Endometrial microvascular endothelial cells (primary cell): Measurements from ENCODE around the gene PMFBP1. TPM values are rescaled to one million over a fixed set of nuclear protein-coding genes. Genes with fewer than 3 reads are reported as not detected.
"Not testable (repeated sequence)": the region's sequence is repeated elsewhere in the genome, so short reads cannot be mapped to it uniquely, and the experiment has no call there.

ENCODE experiments used
- in situ Hi-C: cut with HindIII; loops from 2 replicates; pipeline ENCODE4 v1.10.0; 2017; ENCODE audit warnings: low sequenced_read_pairs, low pct_unique_long_range_greater_than_20kb; ENCODE audit errors: inconsistent ontology term
- total RNA-seq: library from RNA; depleted of rRNA; stranded (reverse); fragments of >200 nt; gene quantifications from one replicate; pipeline ENCODE4 v1.2.3, GENCODE V29; 2015; ENCODE audit errors: inconsistent ontology term

The PMFBP1 gene
- total RNA-seq, 1 donor from 2014 or later: not detected

DNA sequence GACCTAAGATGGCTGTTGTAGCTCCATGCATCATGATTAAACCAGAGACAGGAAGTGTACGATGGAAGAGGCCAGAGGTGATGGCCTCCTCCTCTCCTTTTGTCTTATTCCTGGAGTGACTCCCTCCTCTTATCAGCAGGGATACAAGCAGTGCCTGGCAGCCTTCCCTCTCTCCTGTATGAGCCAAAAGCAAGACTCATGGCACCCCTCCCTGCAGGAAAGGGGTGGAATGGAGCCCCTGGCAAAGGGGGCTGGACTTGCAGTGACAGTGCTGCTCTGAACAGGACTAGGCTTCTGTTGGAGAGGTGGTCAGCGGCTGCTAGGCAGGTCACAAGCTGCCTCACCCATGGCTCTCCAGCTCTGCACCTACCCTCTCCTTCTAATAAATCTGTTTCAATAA, 87.0 kb downstream of the PMFBP1 start:
- in situ Hi-C loops: no loop called here

DNA sequence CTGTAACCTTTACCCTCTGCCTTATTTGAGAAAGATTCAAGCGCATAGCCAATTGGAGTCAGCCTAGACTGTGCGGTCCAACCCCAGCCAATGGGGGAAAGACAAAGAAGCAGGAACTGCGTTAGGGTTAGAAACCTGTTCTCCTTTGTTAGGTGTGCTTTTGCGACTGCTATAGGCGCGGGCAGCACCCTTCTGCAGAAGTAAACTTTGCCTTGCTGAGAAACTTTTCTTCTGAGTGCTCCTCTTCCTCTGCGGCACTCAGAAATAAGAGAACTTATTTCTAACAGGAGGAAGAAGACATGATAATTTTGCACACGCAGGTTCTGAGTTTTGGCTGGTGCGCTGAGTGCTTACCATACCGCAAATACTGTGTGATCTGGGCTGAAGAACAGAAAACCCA, 87.5 kb downstream of the PMFBP1 start:
- in situ Hi-C loops: no loop called here

DNA sequence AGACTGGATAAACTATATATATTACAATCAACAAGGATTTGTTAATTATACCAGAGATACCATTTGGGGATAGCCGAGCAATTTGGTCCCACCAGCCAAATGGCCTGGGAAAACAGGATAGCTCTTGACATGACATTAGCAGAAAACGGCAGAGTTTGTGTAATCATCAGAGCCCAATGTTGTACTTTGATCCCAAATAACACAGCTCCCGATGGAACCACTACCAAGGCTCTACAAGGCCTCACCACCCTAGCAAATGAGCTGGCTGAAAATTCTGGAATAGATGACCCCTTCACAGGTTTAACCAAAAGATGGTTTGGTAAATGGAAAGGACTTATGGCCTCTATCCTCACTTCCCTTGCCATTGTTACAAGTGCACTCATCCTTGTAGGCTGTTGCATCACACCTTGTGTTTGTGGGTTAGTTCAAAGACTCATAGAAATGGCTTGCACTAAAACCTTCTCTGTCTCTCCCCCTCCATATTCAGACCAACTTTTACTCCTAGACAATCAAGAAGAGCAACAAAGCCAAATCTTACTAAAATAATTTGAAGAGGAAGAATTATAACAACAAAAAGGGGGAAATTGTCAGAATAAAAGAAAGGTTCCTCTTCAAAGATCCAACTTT, 88.1 kb downstream of the PMFBP1 start:
- in situ Hi-C loops: no loop called here

DNA sequence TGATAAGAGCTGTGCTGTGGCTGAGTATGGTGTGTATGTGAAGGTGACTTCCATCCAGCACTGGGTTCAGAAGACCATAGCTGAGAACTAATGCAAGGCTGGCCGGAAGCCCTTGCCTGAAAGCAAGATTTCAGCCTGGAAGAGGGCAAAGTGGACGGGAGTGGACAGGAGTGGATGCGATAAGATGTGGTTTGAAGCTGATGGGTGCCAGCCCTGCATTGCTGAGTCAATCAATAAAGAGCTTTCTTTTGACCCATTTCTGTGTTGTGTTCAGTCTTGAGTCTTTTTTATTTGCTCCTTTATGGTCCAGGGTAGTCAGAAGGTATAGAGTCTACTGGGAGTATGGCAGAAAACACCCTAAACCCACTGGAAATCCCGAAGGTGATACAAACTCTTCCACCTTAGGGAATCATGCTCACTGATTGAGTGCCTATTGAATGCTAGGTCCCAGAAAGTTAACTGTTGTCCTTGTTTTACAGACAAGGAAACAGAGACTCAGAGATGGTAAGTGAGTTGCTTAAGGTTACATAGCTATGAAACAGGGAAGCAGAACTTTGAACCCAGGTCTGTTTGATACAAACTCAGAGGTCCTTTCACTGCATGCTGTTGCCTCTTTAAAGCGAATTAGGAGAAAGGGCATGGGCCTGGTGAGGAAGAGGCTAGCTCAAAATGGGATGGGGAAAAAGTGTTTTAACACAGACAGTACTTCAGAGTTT, 94.8 kb downstream of the PMFBP1 start:
- in situ Hi-C loops: not testable (repeated sequence)

DNA sequence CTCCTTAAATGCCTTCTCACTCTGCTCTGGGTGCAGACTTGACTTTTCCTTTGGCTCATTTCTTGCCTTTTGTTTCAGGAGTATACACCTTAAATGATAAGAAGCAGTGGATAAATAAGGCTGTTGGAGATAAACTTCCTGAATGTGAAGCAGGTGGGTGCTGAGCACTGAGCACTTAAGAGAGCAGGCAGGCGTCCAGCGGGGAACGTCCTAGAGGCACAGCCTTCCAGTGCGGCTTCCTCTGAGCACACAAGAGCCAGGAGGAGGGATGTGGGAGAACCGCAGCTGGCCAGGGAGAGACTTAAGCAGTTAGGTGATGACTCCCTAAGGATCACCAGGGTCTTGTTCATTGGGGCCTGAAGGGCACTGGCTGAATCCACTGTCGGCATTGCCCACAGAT, 96.9 kb downstream of the PMFBP1 start:
- in situ Hi-C loops: not testable (repeated sequence)

DNA sequence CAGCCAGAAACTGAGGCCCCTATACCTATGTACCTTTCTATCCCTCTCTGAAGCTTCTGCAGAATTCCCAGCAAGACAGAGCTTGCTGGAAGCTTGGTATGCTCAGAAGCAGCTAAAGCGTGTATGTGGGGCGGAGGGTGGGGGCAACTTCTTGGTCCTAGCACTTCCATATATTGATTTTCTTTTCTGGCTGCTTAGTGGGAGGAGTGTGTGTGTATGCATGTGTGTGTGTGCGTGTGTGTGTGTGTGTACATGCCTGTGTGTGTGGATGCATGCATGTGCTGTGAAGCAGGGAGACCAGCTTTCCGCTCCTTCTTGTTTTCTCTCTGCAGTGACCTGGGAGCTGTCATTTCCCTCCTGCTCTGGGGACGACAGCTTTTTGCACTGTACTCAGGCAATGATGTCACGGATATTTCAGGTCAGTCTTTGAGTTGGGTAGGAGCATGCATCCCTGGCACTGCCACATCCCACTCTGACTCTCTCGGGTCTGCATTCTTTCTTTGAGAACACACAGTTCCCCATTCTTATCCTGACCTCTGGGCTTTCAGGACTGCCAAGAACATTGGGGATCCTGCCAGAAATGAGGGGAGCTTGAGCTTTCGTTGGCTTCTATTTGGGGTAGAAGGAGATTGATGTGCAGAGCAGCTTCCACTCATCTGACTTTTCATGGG, 98.3 kb downstream of the PMFBP1 start:
- in situ Hi-C loops: no loop called here

DNA sequence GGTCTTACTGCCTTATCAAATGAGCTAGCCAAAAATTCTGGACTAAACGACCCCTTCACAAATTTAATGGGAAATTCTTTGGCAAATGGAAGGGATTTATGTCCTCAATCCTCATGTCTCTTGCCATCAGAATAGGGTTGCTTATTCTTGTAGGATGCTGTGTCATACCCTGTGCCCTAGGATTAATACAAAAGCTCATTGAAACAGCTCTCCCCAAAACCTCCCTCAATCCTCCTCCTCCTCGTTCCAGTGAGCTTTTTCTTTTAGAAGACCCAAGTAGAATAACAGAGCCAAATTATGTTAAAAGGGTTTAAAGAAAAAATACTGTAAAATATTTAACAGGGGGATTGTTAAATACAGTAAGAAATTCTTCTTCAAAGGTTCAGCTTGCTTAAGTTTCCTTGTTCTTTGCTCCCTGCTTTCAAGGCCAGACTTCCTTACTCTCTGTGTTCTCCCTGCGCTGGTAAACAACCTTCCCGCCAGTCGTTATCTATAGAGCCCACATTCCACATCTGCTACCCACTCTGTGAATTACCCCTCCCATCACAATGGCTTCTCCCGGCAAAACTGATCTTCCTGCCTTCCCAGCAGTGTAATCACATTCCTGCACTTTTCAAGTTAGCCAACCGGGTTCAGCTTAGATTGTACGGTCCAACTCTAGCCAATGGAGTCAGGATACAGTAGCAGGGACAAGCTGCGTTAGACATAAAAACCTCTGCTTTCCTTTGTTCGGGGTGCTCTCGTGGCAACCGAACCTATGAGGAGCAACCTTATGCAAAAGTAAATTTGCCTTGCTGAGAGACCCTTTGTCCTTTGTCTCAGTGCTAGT, 99.2 kb downstream of the PMFBP1 start:
- in situ Hi-C loops: no loop called here

Other genes starting within 250 kb of the PMFBP1 start
- not detected for gene PKD1L3, start 171.8 kb downstream of the PMFBP1 start, total RNA-seq
- 8.8 TPM for gene DHODH, start 163.4 kb downstream of the PMFBP1 start, total RNA-seq
- gene HP, start 117.7 kb downstream of the PMFBP1 start, total RNA-seq: not detected
- gene HPR, start 108.9 kb downstream of the PMFBP1 start, total RNA-seq: not detected
- gene TXNL4B, start 78.5 kb downstream of the PMFBP1 start, total RNA-seq: 16.1 TPM
- 39.6 TPM for gene DHX38, start 78.3 kb downstream of the PMFBP1 start, total RNA-seq